Smooth muscle cell of the brain vasculature (primary cell): ENCODE results near the gene HTR2A.

Source experiments
- DNase-seq: peaks from one replicate; pipeline ENCODE4 v3.0.0-alpha.2; 2012; ENCODE audit warnings: low read depth, low spot score

HTR2A gene

GRCh38 chr13:46896341-46897137, at the start of gene HTR2A:
TSS of gene HTR2A (minus strand) at chr13:46897053. CDS start at chr13:46895906, 1,147 bp downstream.
- peak; percentile 28 for DNase-seq

GRCh38 chr13:46936525-46936924, 39.7 kb upstream of the HTR2A start:
- DNase-seq = no peak

- DNase-seq = no peak
Measured at GRCh38 chr13:46934749-46935148, 37.9 kb upstream of the HTR2A start.

GRCh38 chr13:46926916-46927590, 30.2 kb upstream of the HTR2A start:
- DNase-seq = no peak

GRCh38 chr13:46925486-46925885, 28.6 kb upstream of the HTR2A start:
- DNase-seq = no peak

GRCh38 chr13:46914341-46914740, 17.5 kb upstream of the HTR2A start:
- DNase-seq = no peak

- no peak for DNase-seq
Measured at GRCh38 chr13:46913757-46914156, 16.9 kb upstream of the HTR2A start.

GRCh38 chr13:46909042-46909441, 12.2 kb upstream of the HTR2A start:
- DNase-seq = no peak

- no peak for DNase-seq
Measured at GRCh38 chr13:46908501-46908900, 11.6 kb upstream of the HTR2A start.

GRCh38 chr13:46906405-46906804, 9.6 kb upstream of the HTR2A start:
- DNase-seq = no peak

GRCh38 chr13:46905249-46905648, 8.4 kb upstream of the HTR2A start:
- DNase-seq = no peak

- DNase-seq = no peak
Measured at GRCh38 chr13:46903748-46904147, 6.9 kb upstream of the HTR2A start.

GRCh38 chr13:46901721-46902120, 4.9 kb upstream of the HTR2A start:
- no peak for DNase-seq

- DNase-seq = no peak
Measured at GRCh38 chr13:46899801-46900200, 2.9 kb upstream of the HTR2A start.

- no peak for DNase-seq
Measured at GRCh38 chr13:46895381-46895780, 1.5 kb downstream of the HTR2A start.

- DNase-seq = no peak
Measured at GRCh38 chr13:46894568-46894967, 2.3 kb downstream of the HTR2A start.

GRCh38 chr13:46893798-46894560, 2.9 kb downstream of the HTR2A start:
- DNase-seq = peak; percentile 47

GRCh38 chr13:46893221-46893740, 3.6 kb downstream of the HTR2A start:
- DNase-seq = no peak

- no peak for DNase-seq
Measured at GRCh38 chr13:46885018-46885417, 11.8 kb downstream of the HTR2A start.

GRCh38 chr13:46884531-46884930, 12.3 kb downstream of the HTR2A start:
- DNase-seq = no peak

GRCh38 chr13:46881621-46882020, 15.2 kb downstream of the HTR2A start:
- DNase-seq = no peak

GRCh38 chr13:46874006-46874405, 22.8 kb downstream of the HTR2A start:
- no peak for DNase-seq
